Forelimb muscle (tissue), 1 donor: Measurements from ENCODE around the gene XRRA1. TPM values are rescaled to one million over a fixed set of nuclear protein-coding genes. Genes with fewer than 3 reads are reported as not detected.
A peak's percentile ranks its signal among the peaks of the same experiment; 100 is the strongest.
"Not testable (repeated sequence)": the region's sequence is repeated elsewhere in the genome, so short reads cannot be mapped to it uniquely, and the experiment has no call there.

ENCODE experiments used
- DNase-seq: peaks from one replicate; pipeline ENCODE4 v3.0.0-alpha.2; 2013; ENCODE audit warnings: low read depth
- polyA plus RNA-seq: library from polyadenylated mRNA; unstranded; fragments of 120-200 nt; gene quantifications from one replicate; pipeline ENCODE4 v1.2.1, GENCODE V29; 2013; ENCODE audit not compliant: insufficient read length

Gene XRRA1
- 13.5 TPM for polyA plus RNA-seq

GRCh38 chr11:74948898-74949752 lies at the start of gene XRRA1, which contains the start of gene SPCS2:
Gene XRRA1 (minus strand): TSS chr11:74949091. CDS start chr11:74940878, 8,213 bp downstream.
Gene SPCS2 (plus strand): TSS chr11:74949266. CDS start chr11:74949286, 20 bp downstream.
- DNase-seq: peak; percentile 97

- DNase-seq: no peak
Measured at GRCh38 chr11:74992852-74993251, 44.0 kb upstream of the XRRA1 start.

- no peak for DNase-seq
Measured at GRCh38 chr11:74990941-74991340, 42.0 kb upstream of the XRRA1 start.

GRCh38 chr11:74990150-74990549 lies 41.3 kb upstream of the XRRA1 start:
- not testable (repeated sequence) for DNase-seq

- no peak for DNase-seq
Measured at GRCh38 chr11:74989260-74989638, 40.4 kb upstream of the XRRA1 start.

GRCh38 chr11:74988541-74989259 lies 39.8 kb upstream of the XRRA1 start, which contains the start of gene NEU3:
Gene NEU3 (plus strand): TSS chr11:74988933. CDS start chr11:74989061, 128 bp downstream.
- DNase-seq: peak; percentile 34

GRCh38 chr11:74984730-74985129 lies 35.8 kb upstream of the XRRA1 start:
- DNase-seq: no peak

- DNase-seq: no peak
Measured at GRCh38 chr11:74984070-74984469, 35.2 kb upstream of the XRRA1 start.

GRCh38 chr11:74981888-74982287 lies 33.0 kb upstream of the XRRA1 start:
- DNase-seq: no peak

GRCh38 chr11:74980634-74981033 lies 31.7 kb upstream of the XRRA1 start:
- DNase-seq: no peak

- no peak for DNase-seq
Measured at GRCh38 chr11:74978041-74978440, 29.1 kb upstream of the XRRA1 start.

- DNase-seq: no peak
Measured at GRCh38 chr11:74971424-74971823, 22.5 kb upstream of the XRRA1 start.

GRCh38 chr11:74970852-74971395 lies 22.0 kb upstream of the XRRA1 start:
- DNase-seq: no peak

GRCh38 chr11:74966651-74967050 lies 17.8 kb upstream of the XRRA1 start:
- no peak for DNase-seq

- not testable (repeated sequence) for DNase-seq
Measured at GRCh38 chr11:74960128-74960527, 11.2 kb upstream of the XRRA1 start.

- no peak for DNase-seq
Measured at GRCh38 chr11:74957937-74958629, 9.2 kb upstream of the XRRA1 start.

GRCh38 chr11:74956397-74957015 lies 7.6 kb upstream of the XRRA1 start:
- DNase-seq: peak; percentile 8

- no peak for DNase-seq
Measured at GRCh38 chr11:74954199-74954598, 5.3 kb upstream of the XRRA1 start.

GRCh38 chr11:74953451-74953850 lies 4.6 kb upstream of the XRRA1 start:
- DNase-seq: no peak

GRCh38 chr11:74952752-74953151 lies 3.9 kb upstream of the XRRA1 start:
- DNase-seq: no peak

- DNase-seq: no peak
Measured at GRCh38 chr11:74951226-74951625, 2.3 kb upstream of the XRRA1 start.
